ENCODE results near the gene MMP15. TPM values are rescaled to one million over a fixed set of nuclear protein-coding genes. Genes with fewer than 3 reads are reported as not detected.

MMP15 gene
- total RNA-seq, 1 donor from 2014 or later = 7.2 TPM

GRCh38 chr16:57979006-57979585, 46.5 kb upstream of the MMP15 start:
- H2AFZ ChIP-seq (replicated peaks) = no peak overlapping the region
- H3K27ac Mint-ChIP-seq = no peak overlapping the region
- TF ChIP-seq EZH2 (IDR thresholded peaks at IDR 0.05) (no peak), EZH2phosphoT487 (IDR thresholded peaks at IDR 0.05) (no peak), CTCF (IDR thresholded peaks at IDR 0.05) (no peak)

GRCh38 chr16:57981636-57982035, 43.9 kb upstream of the MMP15 start:
- Histone ChIP-seq H3K36me3 (no peaks in the 10 kb centered on the region), H3K9me3 (ENCODE audit: low read depth) (no peaks in the 10 kb centered on the region), H3F3A (ENCODE audit: low read depth) (peaks cover 4% of the 10 kb centered on the region), H3K27me3 (peaks cover 34% of the 10 kb centered on the region), H3K79me2 (ENCODE audit: low read depth) (no peaks in the 10 kb centered on the region), H3K4me3 (no peak overlapping the region), H3K4me1 (peaks cover 7% of the 10 kb centered on the region), H3K4me2 (no peak overlapping the region), H4K20me1 (ENCODE audit: low read depth) (peaks cover 6% of the 10 kb centered on the region), H3K27ac (no peak overlapping the region), H2AFZ (replicated peaks) (no peak overlapping the region), H3K9ac (no peak overlapping the region)
- TF ChIP-seq CTCF (IDR thresholded peaks at IDR 0.05) (no peak), EZH2phosphoT487 (IDR thresholded peaks at IDR 0.05) (no peak), EZH2 (IDR thresholded peaks at IDR 0.05) (no peak)
- no peak overlapping the region for H3K4me3 Mint-ChIP-seq
- peaks cover 19% of the 10 kb centered on the region for H3K27me3 Mint-ChIP-seq (ENCODE audit: insufficient read depth, low read depth)
- no peak overlapping the region for H3K27ac Mint-ChIP-seq
- H3K36me3 Mint-ChIP-seq = no peaks in the 10 kb centered on the region
- H3K4me1 Mint-ChIP-seq = peaks cover 2% of the 10 kb centered on the region
- no peaks in the 10 kb centered on the region for H3K9me3 Mint-ChIP-seq
- no peak for DNase-seq (ENCODE audit: low spot score)

More at GRCh38 chr16:57979006-57979585, 46.5 kb upstream of the MMP15 start:
- Mint-ChIP-seq H3K9me3 (no peaks in the 10 kb centered on the region), H3K4me3 (no peak overlapping the region), H3K4me1 (no peaks in the 10 kb centered on the region), H3K36me3 (no peaks in the 10 kb centered on the region), H3K27me3 (ENCODE audit: insufficient read depth, low read depth) (peaks cover 14% of the 10 kb centered on the region)
- no peak for DNase-seq (ENCODE audit: low spot score)
- Histone ChIP-seq H3K4me3 (no peak overlapping the region), H3K36me3 (no peaks in the 10 kb centered on the region), H3K9ac (no peak overlapping the region), H4K20me1 (ENCODE audit: low read depth) (no peaks in the 10 kb centered on the region), H3K4me1 (peaks cover 11% of the 10 kb centered on the region), H3K27me3 (peaks cover 9% of the 10 kb centered on the region), H3F3A (ENCODE audit: low read depth) (peaks cover 10% of the 10 kb centered on the region), H3K4me2 (no peak overlapping the region), H3K27ac (no peak overlapping the region), H3K9me3 (ENCODE audit: low read depth) (no peaks in the 10 kb centered on the region), H3K79me2 (ENCODE audit: low read depth) (no peaks in the 10 kb centered on the region)

GRCh38 chr16:57982385-57982784, 43.2 kb upstream of the MMP15 start:
- peaks cover 2% of the 10 kb centered on the region for H3K4me1 Mint-ChIP-seq
- Histone ChIP-seq H3K27ac (no peak overlapping the region), H3F3A (ENCODE audit: low read depth) (peaks cover 4% of the 10 kb centered on the region), H3K9ac (no peak overlapping the region), H3K4me3 (no peak overlapping the region), H3K9me3 (ENCODE audit: low read depth) (no peaks in the 10 kb centered on the region), H2AFZ (replicated peaks) (no peak overlapping the region), H3K36me3 (no peaks in the 10 kb centered on the region), H3K4me1 (peaks cover 7% of the 10 kb centered on the region), H3K4me2 (no peak overlapping the region), H3K79me2 (ENCODE audit: low read depth) (no peaks in the 10 kb centered on the region), H3K27me3 (peaks cover 42% of the 10 kb centered on the region), H4K20me1 (ENCODE audit: low read depth) (peaks cover 6% of the 10 kb centered on the region)
- H3K27ac Mint-ChIP-seq = no peak overlapping the region
- H3K4me3 Mint-ChIP-seq = no peak overlapping the region
- no peaks in the 10 kb centered on the region for H3K9me3 Mint-ChIP-seq
- peaks cover 22% of the 10 kb centered on the region for H3K27me3 Mint-ChIP-seq (ENCODE audit: insufficient read depth, low read depth)
- H3K36me3 Mint-ChIP-seq = no peaks in the 10 kb centered on the region
- no peak for DNase-seq (ENCODE audit: low spot score)
- TF ChIP-seq EZH2 (IDR thresholded peaks at IDR 0.05) (no peak), EZH2phosphoT487 (IDR thresholded peaks at IDR 0.05) (no peak), CTCF (IDR thresholded peaks at IDR 0.05) (no peak)

All from neural progenitor cell (in vitro differentiated cells).